Left ventricle myocardium superior (tissue), 1 donor: ENCODE results near the gene STOX1. TPM values are rescaled to one million over a fixed set of nuclear protein-coding genes. Genes with fewer than 3 reads are reported as not detected.
"Not testable (repeated sequence)": the region's sequence is repeated elsewhere in the genome, so short reads cannot be mapped to it uniquely, and the experiment has no call there.

Experiments used
- ATAC-seq: fragments of 200-7000 bp; cut with Tn5 transposase; one replicate; pipeline ENCODE4 v1.9.1; 2020; ENCODE audit warnings: mild to moderate bottlenecking, moderate library complexity
- DNase-seq: peaks from one replicate; pipeline ENCODE4 v3.0.0-alpha.2; 2020
- intact Hi-C: fragments of 100-400 bp; cut with micrococcal nuclease; formaldehyde crosslinking; loops from one replicate; pipeline ENCODE4 v1.11.0; 2022
- total RNA-seq: library from RNA; stranded (reverse); fragmentation: NEBNext Ultra II Directional; extraction: Animal tissue kit (Norgen Biotek cat#: 25700); gene quantifications from one replicate; pipeline ENCODE4 v1.2.1, GENCODE V29; 2021
- donor health status: DM: no; HTN: yes; CAD: no; lungs with severe emphysema.

The STOX1 gene
- total RNA-seq, 1 donor from 2014 or later = 0.15 TPM

DNA sequence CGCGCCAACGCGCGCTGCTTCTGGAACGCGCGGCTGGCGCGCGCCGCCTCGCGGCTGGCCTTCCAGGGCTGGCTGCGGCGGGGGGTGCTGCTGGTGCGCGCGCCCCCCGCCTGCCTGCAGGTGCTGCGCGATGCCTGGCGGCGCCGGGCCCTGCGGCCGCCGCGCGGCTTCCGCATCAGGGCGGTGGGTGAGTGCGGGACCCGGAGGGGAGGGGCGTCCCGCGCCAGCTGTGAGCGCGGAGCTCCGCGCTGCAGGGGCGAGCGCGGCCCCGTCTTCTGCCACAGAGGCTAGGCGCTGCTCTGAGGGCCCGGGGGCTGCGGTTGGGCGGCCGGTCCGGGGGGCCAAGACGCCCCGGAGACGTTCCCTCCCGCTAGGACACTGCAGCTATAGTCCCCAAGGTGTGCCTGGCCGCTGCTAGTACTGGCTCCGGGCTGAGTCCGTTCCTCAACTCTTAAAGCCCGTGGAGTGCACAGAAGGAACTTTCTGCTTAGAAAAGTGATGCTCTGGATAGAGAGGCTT lies 811 bp downstream of the STOX1 start:
- DNase-seq, intact Hi-C loops: not testable (repeated sequence)
- peak; percentile 49 for ATAC-seq

- intact Hi-C loops = no loop called here
- DNase-seq = no peak
- no peak for ATAC-seq
Observed at GRCh38 chr10:68828833-68829232, 1.5 kb downstream of the STOX1 start.

DNA sequence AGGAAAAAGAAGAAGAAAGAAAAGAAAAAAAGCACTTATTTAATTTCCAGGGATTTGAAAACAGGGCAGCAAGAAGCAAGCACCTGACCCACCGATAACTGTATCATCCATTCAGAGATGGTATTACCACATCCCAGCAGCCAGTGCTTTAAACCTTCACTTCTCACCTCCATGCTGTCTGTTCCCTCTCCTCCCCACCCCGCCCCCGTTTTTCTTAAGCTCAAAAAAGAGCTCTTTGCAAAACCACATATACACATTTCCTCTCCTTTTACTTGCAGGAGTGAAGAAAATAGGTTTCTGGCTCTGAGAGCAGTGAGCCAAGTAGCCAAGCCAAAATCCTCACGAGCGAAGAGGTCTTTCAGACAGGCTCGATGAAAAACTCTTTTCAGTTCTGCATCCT lies 2.2 kb downstream of the STOX1 start:
- intact Hi-C loops = no loop called here
- DNase-seq (no peak), ATAC-seq (no peak)

DNA sequence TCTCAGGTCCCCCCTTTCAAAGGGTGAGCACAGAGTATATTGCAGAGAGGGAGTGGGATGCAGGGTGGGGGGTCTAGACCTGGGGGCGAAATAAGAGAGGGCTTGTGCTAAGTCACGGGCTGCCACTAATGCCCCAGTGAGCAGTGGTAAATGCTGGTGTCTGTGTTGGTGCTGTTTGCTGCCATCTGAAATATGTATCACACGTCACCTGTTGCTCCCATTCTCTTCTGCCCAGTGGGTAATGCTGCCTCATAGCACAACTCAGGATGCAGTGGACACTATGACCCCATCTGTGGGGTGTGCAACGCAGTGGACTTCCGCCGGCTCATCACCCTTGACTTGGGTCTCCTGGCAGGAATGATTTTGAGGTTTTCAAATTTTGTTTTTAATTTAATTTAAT lies 2.6 kb downstream of the STOX1 start:
- no peak for ATAC-seq
- intact Hi-C loops = no loop called here
- DNase-seq = no peak

- DNase-seq = no peak
- intact Hi-C loops = no loop called here
- ATAC-seq = no peak
Observed at GRCh38 chr10:68831961-68832455, 4.7 kb downstream of the STOX1 start.

- intact Hi-C loops = no loop called here
- DNase-seq (no peak), ATAC-seq (no peak)
Observed at GRCh38 chr10:68832601-68833000, 5.3 kb downstream of the STOX1 start.

DNA sequence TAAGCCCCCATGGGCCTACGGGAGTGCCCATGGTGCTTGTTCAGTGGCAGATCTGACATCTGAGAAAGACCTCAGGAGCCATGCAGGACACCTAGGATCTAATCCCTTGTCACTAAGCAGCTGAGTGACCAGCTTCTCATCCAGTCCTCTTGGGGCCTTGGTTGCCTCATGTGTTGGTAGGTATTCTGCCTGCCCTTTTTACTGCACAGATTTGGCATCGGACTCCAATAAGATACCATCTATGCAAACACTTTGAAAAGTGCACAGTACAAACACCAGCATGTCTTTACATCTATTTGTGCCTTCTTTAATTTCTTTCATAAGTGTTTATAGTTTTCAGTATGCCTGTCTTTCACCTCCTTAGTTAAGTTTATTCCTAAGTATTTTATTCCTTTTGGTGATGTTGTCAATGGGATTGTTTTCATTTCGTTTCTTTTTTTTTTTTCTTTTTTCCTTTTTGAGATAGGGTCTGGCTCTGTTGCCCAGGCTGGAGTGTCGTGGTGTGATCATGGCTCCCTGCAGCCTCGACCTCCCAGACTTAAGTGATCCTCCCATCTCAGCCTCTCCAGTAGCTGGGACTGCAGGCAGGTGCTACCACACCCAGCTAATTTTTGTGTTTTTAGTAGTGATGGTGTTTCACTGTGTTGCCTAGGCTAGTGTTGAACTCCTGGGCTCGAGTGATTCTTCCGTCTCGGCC lies 10.4 kb downstream of the STOX1 start:
- ATAC-seq (no peak), DNase-seq (no peak)
- intact Hi-C loops = no loop called here

- DNase-seq, ATAC-seq, intact Hi-C loops: not testable (repeated sequence)
Observed at GRCh38 chr10:68840650-68841049, 13.3 kb downstream of the STOX1 start.

DNA sequence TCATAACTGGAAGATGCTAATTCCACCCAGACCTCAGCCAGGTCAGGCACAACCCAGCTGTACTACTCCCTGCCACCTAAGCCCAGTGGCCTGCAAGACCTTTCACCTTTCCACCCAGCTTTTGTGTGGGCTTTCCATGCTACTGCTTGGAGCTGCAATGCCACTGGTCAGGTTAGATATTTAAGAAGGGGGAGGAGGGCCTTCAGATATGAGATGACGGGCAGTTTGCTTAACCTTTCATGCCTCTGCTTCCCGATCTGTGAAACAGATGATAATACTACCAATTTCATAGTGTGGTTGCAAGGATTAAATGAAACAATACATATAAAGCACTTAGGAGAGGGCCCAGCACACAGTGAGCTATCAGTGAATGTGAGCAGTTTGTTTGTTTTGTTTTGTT lies 20.9 kb downstream of the STOX1 start:
- no peak for DNase-seq
- no peak for ATAC-seq
- intact Hi-C loops = no loop called here

- ATAC-seq (no peak), DNase-seq (no peak)
- intact Hi-C loops = no loop called here
Observed at GRCh38 chr10:68848806-68849205, 21.5 kb downstream of the STOX1 start.

DNA sequence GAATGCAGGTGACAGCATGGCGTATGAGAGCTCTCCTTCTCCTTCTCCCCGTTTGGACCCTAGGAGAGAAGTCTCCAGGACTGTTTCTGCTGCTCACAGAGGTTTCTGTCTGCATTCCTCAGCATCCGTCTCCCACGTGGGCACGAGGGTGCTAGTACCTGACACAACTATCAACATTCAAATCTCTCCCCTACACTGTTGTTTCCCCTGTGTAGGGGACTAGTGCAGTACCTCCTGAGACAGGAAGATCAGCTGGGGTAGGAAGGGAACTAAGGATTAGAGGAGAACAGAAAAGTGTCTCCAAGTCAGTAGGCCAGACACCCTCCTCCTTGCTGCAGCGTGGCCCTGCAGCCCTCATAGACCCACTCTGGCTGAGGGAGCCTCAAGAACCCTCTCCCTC lies 29.0 kb downstream of the STOX1 start:
- ATAC-seq (no peak), DNase-seq (no peak)
- intact Hi-C loops = no loop called here

DNA sequence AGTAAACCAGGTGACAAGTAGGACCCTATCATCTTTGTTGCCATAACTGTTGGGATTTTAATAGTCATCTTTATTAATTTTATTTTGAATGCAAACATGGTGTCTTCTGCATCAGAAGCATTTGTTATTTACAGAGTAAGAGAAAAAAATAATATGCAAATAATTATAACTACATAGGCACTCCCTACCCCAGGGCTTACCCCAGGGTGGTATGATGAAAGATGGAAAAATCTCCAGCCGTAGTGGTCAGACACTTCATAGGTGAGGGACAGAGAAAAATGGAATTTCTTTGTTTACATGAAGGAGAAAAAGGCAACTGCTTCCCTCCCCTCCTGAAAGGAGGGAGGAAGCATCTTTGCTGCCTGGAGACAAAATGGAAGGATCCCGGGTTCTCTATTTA lies 29.7 kb downstream of the STOX1 start:
- DNase-seq = no peak
- intact Hi-C loops = no loop called here
- no peak for ATAC-seq

GRCh38 chr10:68861253-68861652 lies 33.9 kb downstream of the STOX1 start:
- DNase-seq (no peak), ATAC-seq (no peak)
- intact Hi-C loops = no loop called here

GRCh38 chr10:68864611-68865010 lies 37.3 kb downstream of the STOX1 start:
- DNase-seq (no peak), ATAC-seq (no peak)
- intact Hi-C loops = no loop called here

DNA sequence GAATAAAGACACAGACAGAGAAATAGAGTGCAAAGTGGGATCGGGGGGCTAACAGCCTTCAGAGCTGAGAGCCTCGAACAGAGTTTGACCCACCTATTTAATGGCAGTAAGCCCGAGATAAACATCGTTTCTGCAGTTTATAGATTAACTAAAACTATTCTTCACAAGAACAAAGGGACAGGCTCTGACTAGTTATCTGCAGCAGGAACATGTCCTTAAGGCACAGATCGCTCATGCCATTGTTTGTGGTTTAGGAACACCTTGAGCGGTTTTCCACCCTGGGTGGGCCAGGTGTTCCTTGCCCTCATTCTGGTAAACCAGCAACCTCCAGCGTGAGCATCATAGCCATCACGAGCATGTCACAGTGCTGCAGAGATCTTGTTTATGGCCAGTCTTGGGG lies 40.8 kb downstream of the STOX1 start:
- DNase-seq, ATAC-seq: not testable (repeated sequence)

GRCh38 chr10:68869623-68870022 lies 42.3 kb downstream of the STOX1 start:
- intact Hi-C loops = no loop called here
- DNase-seq (no peak), ATAC-seq (no peak)

More for the DNA sequence above, 40.8 kb downstream of the STOX1 start:
- intact Hi-C loops = not testable (repeated sequence)

DNA sequence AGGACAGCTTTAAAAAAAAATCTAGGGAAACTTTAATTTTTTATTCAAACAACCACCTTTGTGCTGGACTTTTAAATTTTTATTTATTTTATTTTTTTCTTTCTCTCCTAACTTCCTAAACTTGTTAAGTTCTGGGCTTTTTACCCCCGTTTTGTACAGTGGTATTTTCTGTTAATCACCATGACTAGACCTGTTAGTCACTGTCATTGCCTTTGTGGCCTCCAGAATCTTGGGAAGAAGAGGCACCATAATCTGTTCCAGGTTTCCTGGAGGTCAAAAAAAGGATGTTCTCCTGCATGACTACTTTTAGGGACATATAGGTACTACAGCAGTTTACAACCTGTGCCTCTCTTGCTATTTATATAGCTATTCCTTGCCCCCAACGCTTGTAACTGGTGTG lies 42.7 kb downstream of the STOX1 start:
- ATAC-seq (no peak), DNase-seq (no peak)
- intact Hi-C loops = no loop called here

DNA sequence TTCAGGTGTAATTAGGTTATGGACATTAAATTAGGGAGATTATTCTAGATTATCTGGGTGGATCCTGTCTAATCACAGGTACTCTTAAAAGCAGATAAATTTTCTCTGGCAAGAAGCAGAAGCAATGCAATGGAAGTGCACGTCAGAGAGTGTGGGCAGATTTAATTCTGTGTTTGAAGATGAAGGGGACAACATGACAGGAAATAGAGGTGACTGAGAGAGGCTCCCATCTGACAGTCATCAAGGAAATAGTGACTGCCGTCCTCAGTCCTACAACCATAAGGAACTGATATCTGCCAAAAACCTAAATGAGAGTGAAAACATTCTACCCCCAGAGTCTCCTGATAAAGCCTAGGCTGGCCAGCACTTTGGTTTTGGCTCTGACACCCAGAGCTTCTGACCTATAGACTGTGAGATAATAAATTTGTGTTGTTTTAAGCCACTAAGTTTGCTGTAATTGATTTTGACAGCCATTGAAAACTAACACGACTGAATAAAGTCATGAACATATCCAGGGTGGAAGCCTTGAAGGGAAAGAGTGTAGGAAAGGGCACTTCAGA lies 43.3 kb downstream of the STOX1 start:
- no peak for ATAC-seq
- no peak for DNase-seq
- intact Hi-C loops = no loop called here

- no peak for DNase-seq
- intact Hi-C loops = no loop called here
Observed at GRCh38 chr10:68871105-68871711, 43.9 kb downstream of the STOX1 start.

GRCh38 chr10:68871731-68872342 lies 44.5 kb downstream of the STOX1 start:
- ATAC-seq = peak; percentile 71
- intact Hi-C loops = no loop called here
- DNase-seq = no peak

More at GRCh38 chr10:68871105-68871711, 43.9 kb downstream of the STOX1 start:
- ATAC-seq = peak; percentile 62
